Measurements from ENCODE around the gene MBP.

- TF ChIP-seq, protein P1, sequence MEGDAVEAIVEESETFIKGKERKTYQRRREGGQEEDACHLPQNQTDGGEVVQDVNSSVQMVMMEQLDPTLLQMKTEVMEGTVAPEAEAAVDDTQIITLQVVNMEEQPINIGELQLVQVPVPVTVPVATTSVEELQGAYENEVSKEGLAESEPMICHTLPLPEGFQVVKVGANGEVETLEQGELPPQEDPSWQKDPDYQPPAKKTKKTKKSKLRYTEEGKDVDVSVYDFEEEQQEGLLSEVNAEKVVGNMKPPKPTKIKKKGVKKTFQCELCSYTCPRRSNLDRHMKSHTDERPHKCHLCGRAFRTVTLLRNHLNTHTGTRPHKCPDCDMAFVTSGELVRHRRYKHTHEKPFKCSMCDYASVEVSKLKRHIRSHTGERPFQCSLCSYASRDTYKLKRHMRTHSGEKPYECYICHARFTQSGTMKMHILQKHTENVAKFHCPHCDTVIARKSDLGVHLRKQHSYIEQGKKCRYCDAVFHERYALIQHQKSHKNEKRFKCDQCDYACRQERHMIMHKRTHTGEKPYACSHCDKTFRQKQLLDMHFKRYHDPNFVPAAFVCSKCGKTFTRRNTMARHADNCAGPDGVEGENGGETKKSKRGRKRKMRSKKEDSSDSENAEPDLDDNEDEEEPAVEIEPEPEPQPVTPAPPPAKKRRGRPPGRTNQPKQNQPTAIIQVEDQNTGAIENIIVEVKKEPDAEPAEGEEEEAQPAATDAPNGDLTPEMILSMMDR (IDR thresholded peaks at IDR 0.05; ENCODE audit: extremely low read depth in 1 of 2, insufficient read depth in 1 of 2, low read depth in 1 of 2, low read length in 2 of 2) = no peak
- no peak for TF ChIP-seq POLR2A (IDR thresholded peaks at IDR 0.05; ENCODE audit: low read depth, low read length)
These were observed 95.0 kb downstream of the MBP start for GRCh38 chr18:77037567-77037966.

Measured in endothelial cell of umbilical vein (primary cell).